SKM-1 (cell line): ENCODE measurements around the gene PLK2.
A peak's percentile ranks its signal among the peaks of the same experiment; 100 is the strongest.

Source experiments
- DNase-seq: peaks from one replicate; lab custom pipeline; 2025; ENCODE audit not compliant: unreplicated experiment; lab: John Stamatoyannopoulos, UW

PLK2 gene

GRCh38 chr5:58460002-58460731 is at the start of gene PLK2:
Gene PLK2, minus strand, starts transcription at chr5:58460086. Its CDS starts 127 bp downstream, at chr5:58459959.
- DNase-seq = peak; percentile 53

GRCh38 chr5:58507715-58508114 is 47.8 kb upstream of the PLK2 start:
- DNase-seq = no peak

GRCh38 chr5:58505971-58506640 is 46.2 kb upstream of the PLK2 start:
- no peak for DNase-seq

GRCh38 chr5:58505502-58505901 is 45.6 kb upstream of the PLK2 start:
- no peak for DNase-seq

- DNase-seq = no peak
Measured at GRCh38 chr5:58504766-58505165, 44.9 kb upstream of the PLK2 start.

GRCh38 chr5:58503390-58504046 is 43.6 kb upstream of the PLK2 start:
- no peak for DNase-seq

GRCh38 chr5:58501778-58502417 is 42.0 kb upstream of the PLK2 start:
- no peak for DNase-seq

- no peak for DNase-seq
Measured at GRCh38 chr5:58499941-58500340, 40.1 kb upstream of the PLK2 start.

- no peak for DNase-seq
Measured at GRCh38 chr5:58499231-58499630, 39.3 kb upstream of the PLK2 start.

- no peak for DNase-seq
Measured at GRCh38 chr5:58498340-58498942, 38.6 kb upstream of the PLK2 start.

GRCh38 chr5:58497921-58498320 is 38.0 kb upstream of the PLK2 start:
- no peak for DNase-seq

GRCh38 chr5:58497386-58497785 is 37.5 kb upstream of the PLK2 start:
- DNase-seq = no peak

GRCh38 chr5:58496488-58496887 is 36.6 kb upstream of the PLK2 start:
- DNase-seq = no peak

GRCh38 chr5:58493141-58493540 is 33.3 kb upstream of the PLK2 start:
- DNase-seq = no peak

GRCh38 chr5:58491216-58491892 is 31.5 kb upstream of the PLK2 start, which contains the start of gene GAPT:
Gene GAPT, plus strand, starts transcription at chr5:58491435. Its CDS starts 3,102 bp downstream, at chr5:58494537.
- DNase-seq = peak; percentile 91

- peak; percentile 47 for DNase-seq
Measured at GRCh38 chr5:58490402-58491050, 30.6 kb upstream of the PLK2 start.

GRCh38 chr5:58486290-58486689 is 26.4 kb upstream of the PLK2 start:
- peak; percentile 50 for DNase-seq

GRCh38 chr5:58484505-58484904 is 24.6 kb upstream of the PLK2 start:
- peak; percentile 71 for DNase-seq

- DNase-seq = no peak
Measured at GRCh38 chr5:58482536-58482935, 22.6 kb upstream of the PLK2 start.

GRCh38 chr5:58481828-58482227 is 21.9 kb upstream of the PLK2 start:
- DNase-seq = no peak
